Natural killer cell (primary cell): ENCODE results near the gene AUTS2. TPM values are rescaled to one million over a fixed set of nuclear protein-coding genes. Genes with fewer than 3 reads are reported as not detected.
A peak's percentile ranks its signal among the peaks of the same experiment; 100 is the strongest.

ENCODE experiments used
- ATAC-seq, 3 donors: fragments of 150-1000 bp in 2 of 3; fragments of 200-7000 bp in 1 of 3; cut with Tn5 transposase; 1 replicate in 1 of 3; 2 replicates in 2 of 3; pipeline ENCODE4 v1.10.0; 2021; ENCODE audit warnings: mild to moderate bottlenecking in 2 of 3, moderate library complexity in 2 of 3
- DNase-seq, 2 donors: peaks; one replicate each; pipeline versions ENCODE4 v3.0.0 to v3.0.0-alpha.2; 2013 to 2021; ENCODE audit warnings: mixed read lengths in 1 of 2
- H3K27ac ChIP-seq: one replicate; pipeline ENCODE4 v1.5.1; 2013; ENCODE audit warnings: mild to moderate bottlenecking, low read length
- H3K27me3 ChIP-seq: one replicate; pipeline ENCODE4 v1.6.1; 2013; ENCODE audit warnings: low read length; ENCODE audit not compliant: control insufficient read depth, insufficient read depth
- H3K36me3 ChIP-seq: one replicate; pipeline ENCODE4 v1.6.1; 2013; ENCODE audit warnings: low read length; ENCODE audit not compliant: control insufficient read depth, insufficient read depth
- H3K4me1 ChIP-seq: one replicate; pipeline ENCODE4 v1.6.1; 2013; ENCODE audit warnings: low read length; ENCODE audit not compliant: control insufficient read depth, insufficient read depth
- H3K4me3 ChIP-seq: one replicate; pipeline ENCODE4 v1.5.1; 2013; ENCODE audit warnings: low read length
- H3K9me3 ChIP-seq: one replicate; pipeline ENCODE4 v1.6.1; 2013; ENCODE audit warnings: low read length; ENCODE audit not compliant: control insufficient read depth, insufficient read depth
- H3K27ac Mint-ChIP-seq, 2 donors: one replicate each; pipeline ENCODE4 v1.8.0; 2022; ENCODE audit warnings: mild to moderate bottlenecking in 2 of 2, mixed read lengths in 2 of 2, moderate library complexity in 1 of 2
- H3K27me3 Mint-ChIP-seq, 2 donors: one replicate each; pipeline ENCODE4 v1.8.0; 2022; ENCODE audit warnings: low read depth in 2 of 2, mixed read lengths in 2 of 2
- H3K36me3 Mint-ChIP-seq: one replicate; pipeline ENCODE4 v1.8.0; 2022; ENCODE audit warnings: mixed read lengths
- H3K4me1 Mint-ChIP-seq, 2 donors: one replicate each; pipeline ENCODE4 v1.8.0; 2022; ENCODE audit warnings: mixed read lengths in 2 of 2
- H3K4me3 Mint-ChIP-seq: one replicate; pipeline ENCODE4 v1.8.0; 2022; ENCODE audit warnings: mild to moderate bottlenecking, moderate library complexity, mixed read lengths
- H3K9me3 Mint-ChIP-seq, 2 donors: one replicate each; pipeline ENCODE4 v1.8.0; 2022; ENCODE audit warnings: mixed read lengths in 2 of 2
- WGBS: methylation state at CpG from one replicate; pipeline ENCODE4 v1.1.7; 2013; ENCODE audit warnings: missing lambda C conversion rate; ENCODE audit not compliant: insufficient coverage; 5-methylcytosine and 5-hydroxymethylcytosine counted together
- intact Hi-C: fragments of 100-400 bp; cut with micrococcal nuclease; formaldehyde crosslinking; loops from one replicate; pipeline ENCODE4 v1.14.2; 2022
- total RNA-seq, 4 donors: library from RNA; stranded (reverse); fragments of 120-200 nt in 1 of 4; gene quantifications; one replicate each; pipeline versions ENCODE4 v1.2.3 to v1.2.4, GENCODE V29; 2013 to 2022
- TF ChIP-seq, protein P1 (sequence below): fragments of 200-600 bp; IDR thresholded peaks from one replicate; pipeline ENCODE4 v1.8.0; 2022; ENCODE audit warnings: antibody characterized with exemption

AUTS2 gene
- total RNA-seq, 3 donors from 2014 or later (not counting 1 experiment from before 2014, with no cell fraction given), result 147 to 197 (median 155) TPM

DNA sequence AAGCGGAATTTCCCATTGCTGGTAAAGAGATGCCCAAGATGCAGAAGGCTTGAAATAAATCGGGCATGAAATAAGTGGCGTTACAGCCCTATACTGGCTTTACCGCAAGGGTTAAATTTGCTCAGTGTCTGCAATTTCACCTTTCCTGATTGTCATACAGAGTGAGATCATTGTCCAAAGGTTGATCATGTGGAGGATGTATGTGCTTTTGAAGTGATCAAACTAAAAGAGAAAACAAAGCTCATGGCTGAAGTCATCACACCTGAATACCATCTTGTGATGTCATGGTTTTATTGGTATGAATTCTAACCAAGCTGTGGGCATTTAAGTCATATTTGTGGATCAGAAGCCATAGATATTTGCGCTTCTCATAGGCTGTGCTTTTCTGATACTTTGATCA lies 635.5 kb downstream of the AUTS2 start:
- ATAC-seq, result no peak
- Mint-ChIP-seq H3K27me3 (no peaks in the 10 kb centered on the region), H3K4me1 (peaks cover 0 to 6% of the 10 kb centered on the region in 2 donors), H3K36me3 (peaks cover 24% of the 10 kb centered on the region), H3K27ac (no peak overlapping the region), H3K9me3 (peaks cover 9 to 11% of the 10 kb centered on the region in 2 donors), H3K4me3 (no peak overlapping the region)
- Histone ChIP-seq H3K27me3 (no peaks in the 10 kb centered on the region), H3K4me1 (no peaks in the 10 kb centered on the region), H3K4me3 (no peak overlapping the region), H3K9me3 (no peaks in the 10 kb centered on the region), H3K27ac (no peak overlapping the region), H3K36me3 (no peaks in the 10 kb centered on the region)
- TF ChIP-seq, protein P1, sequence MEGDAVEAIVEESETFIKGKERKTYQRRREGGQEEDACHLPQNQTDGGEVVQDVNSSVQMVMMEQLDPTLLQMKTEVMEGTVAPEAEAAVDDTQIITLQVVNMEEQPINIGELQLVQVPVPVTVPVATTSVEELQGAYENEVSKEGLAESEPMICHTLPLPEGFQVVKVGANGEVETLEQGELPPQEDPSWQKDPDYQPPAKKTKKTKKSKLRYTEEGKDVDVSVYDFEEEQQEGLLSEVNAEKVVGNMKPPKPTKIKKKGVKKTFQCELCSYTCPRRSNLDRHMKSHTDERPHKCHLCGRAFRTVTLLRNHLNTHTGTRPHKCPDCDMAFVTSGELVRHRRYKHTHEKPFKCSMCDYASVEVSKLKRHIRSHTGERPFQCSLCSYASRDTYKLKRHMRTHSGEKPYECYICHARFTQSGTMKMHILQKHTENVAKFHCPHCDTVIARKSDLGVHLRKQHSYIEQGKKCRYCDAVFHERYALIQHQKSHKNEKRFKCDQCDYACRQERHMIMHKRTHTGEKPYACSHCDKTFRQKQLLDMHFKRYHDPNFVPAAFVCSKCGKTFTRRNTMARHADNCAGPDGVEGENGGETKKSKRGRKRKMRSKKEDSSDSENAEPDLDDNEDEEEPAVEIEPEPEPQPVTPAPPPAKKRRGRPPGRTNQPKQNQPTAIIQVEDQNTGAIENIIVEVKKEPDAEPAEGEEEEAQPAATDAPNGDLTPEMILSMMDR, result no peak
- WGBS, result 97% methylated on average over 4 of the region's 5 CpGs
- DNase-seq, result no peak
- intact Hi-C loops, result no loop called here

DNA sequence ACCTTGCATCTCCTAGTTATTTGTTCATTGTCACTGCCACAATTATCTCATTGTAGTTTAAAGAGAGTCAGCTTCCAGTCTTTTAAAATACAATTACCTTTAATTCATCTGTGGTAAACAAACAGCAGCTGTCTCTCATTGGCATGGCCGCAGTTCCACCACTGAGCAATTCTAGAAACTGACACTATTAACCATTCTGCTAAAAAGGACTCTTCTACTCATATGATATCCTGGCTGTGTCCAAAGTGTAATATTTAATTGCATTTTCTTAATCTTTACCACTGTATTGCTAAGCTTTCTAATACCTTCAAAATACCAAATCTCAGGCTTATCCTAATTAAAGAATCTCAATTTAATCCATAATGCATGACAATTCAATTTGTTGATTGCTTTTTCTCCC lies 639.0 kb downstream of the AUTS2 start:
- no peaks in the 10 kb centered on the region for H3K9me3 Mint-ChIP-seq
- ATAC-seq, result no peak
- H3K4me1 ChIP-seq, result no peaks in the 10 kb centered on the region
- no peak for DNase-seq
- H3K27ac Mint-ChIP-seq, result no peak overlapping the region
- H3K27ac ChIP-seq, result no peak overlapping the region
- H3K9me3 ChIP-seq, result no peaks in the 10 kb centered on the region
- no peaks in the 10 kb centered on the region for H3K27me3 Mint-ChIP-seq
- TF ChIP-seq, protein P1, result no peak
- no peak overlapping the region for H3K4me3 Mint-ChIP-seq
- H3K36me3 Mint-ChIP-seq, result no peaks in the 10 kb centered on the region
- intact Hi-C loops, result no loop called here
- H3K4me1 Mint-ChIP-seq, result peaks cover 0 to 6% of the 10 kb centered on the region in 2 donors
- 89% methylated on average over 1 of the region's 1 CpG for WGBS
- H3K36me3 ChIP-seq, result no peaks in the 10 kb centered on the region
- no peaks in the 10 kb centered on the region for H3K27me3 ChIP-seq
- no peak overlapping the region for H3K4me3 ChIP-seq

DNA sequence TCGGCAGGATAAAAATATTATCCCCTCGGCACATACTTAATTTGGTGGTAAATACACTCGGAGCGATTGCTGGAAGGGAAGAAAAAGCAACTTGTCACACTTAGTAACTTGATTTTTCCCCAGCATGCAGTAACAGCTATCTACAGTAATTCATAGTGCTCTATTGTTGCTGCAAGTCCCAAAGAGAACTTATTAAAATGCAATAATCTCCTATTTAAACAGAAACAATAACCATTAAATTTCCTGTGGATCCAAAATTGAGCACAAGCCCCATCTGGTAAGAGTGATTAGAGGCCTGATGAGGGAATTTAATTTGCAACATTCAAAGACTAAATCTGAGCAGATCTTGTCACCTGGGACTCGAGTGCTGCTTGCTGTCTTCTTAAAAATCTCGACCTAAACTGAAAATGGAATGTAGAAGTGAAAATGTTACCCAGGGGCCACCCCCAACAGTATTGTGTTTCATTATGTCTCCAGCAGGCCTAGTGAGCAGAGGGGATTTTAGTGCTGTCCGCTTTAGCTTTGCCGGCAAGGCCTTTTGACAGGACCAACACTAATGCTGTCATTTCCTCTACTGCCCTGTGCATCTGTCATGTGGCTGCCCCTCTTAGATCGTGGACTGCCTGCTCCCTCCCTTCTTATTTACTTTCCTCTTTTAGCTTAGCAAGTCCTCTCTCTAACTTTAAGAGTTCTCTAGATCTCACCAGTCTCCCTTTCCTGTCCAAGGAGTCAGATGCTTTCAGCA lies 639.7 kb downstream of the AUTS2 start:
- no peak overlapping the region for H3K27ac Mint-ChIP-seq

More for the DNA sequence above, 639.7 kb downstream of the AUTS2 start:
- Histone ChIP-seq H3K27me3 (no peaks in the 10 kb centered on the region), H3K4me1 (no peaks in the 10 kb centered on the region), H3K27ac (peak overlapping the region; percentile 27), H3K9me3 (no peaks in the 10 kb centered on the region), H3K4me3 (no peak overlapping the region), H3K36me3 (no peaks in the 10 kb centered on the region)
- Mint-ChIP-seq H3K4me3 (no peak overlapping the region), H3K27me3 (no peaks in the 10 kb centered on the region), H3K9me3 (no peaks in the 10 kb centered on the region), H3K36me3 (no peaks in the 10 kb centered on the region), H3K4me1 (peaks cover 0 to 6% of the 10 kb centered on the region in 2 donors)
- DNase-seq, result peak in 1 of 2 donors; percentile 2
- TF ChIP-seq, protein P1, result no peak
- ATAC-seq, result peak in 2 of 3 donors; percentile 24 to 48
- intact Hi-C loops, result no loop called here
- 75% methylated on average over 9 of the region's 9 CpGs for WGBS
